Colonic mucosa (tissue), 4 donors: ENCODE results near the gene PTCH1. TPM values are rescaled to one million over a fixed set of nuclear protein-coding genes. Genes with fewer than 3 reads are reported as not detected.

Source experiments
- DNase-seq: peaks from one replicate; pipeline ENCODE4 v3.0.0-alpha.2; 2020
- H3K27ac ChIP-seq: fragments of 200-600 bp; one replicate; pipeline ENCODE4 v1.8.0; 2021
- H3K27me3 ChIP-seq: fragments of 200-600 bp; one replicate; pipeline ENCODE4 v1.8.0; 2021
- H3K36me3 ChIP-seq: fragments of 200-600 bp; one replicate; pipeline ENCODE4 v1.8.0; 2021
- H3K4me1 ChIP-seq: fragments of 200-600 bp; one replicate; pipeline ENCODE4 v1.8.0; 2021; ENCODE audit warnings: mild to moderate bottlenecking
- H3K4me3 ChIP-seq: fragments of 200-600 bp; one replicate; pipeline ENCODE4 v1.8.0; 2021
- H3K9ac ChIP-seq, 2 donors: one replicate each; pipeline ENCODE4 v1.7.0; 2013; ENCODE audit warnings: control low read depth in 2 of 2, low read depth in 2 of 2, low read length in 2 of 2
- H3K9me3 ChIP-seq: fragments of 200-600 bp; one replicate; pipeline ENCODE4 v1.8.0; 2021
- intact Hi-C: fragments of 100-400 bp; cut with DNase I; formaldehyde crosslinking; loops from one replicate; pipeline ENCODE4 v1.14.1; 2022
- total RNA-seq, 2 donors: library from RNA; stranded (reverse); fragmentation: NEBNext Ultra II Directional in 1 of 2; extraction: Animal tissue kit (Norgen Biotek cat#: 25700) in 1 of 2; gene quantifications; one replicate each; pipeline ENCODE4 v1.2.1, GENCODE V29; 2021
- TF ChIP-seq, protein P1 (sequence below): fragments of 200-600 bp; IDR thresholded peaks from one replicate; pipeline ENCODE4 v1.8.0; 2022; ENCODE audit warnings: antibody characterized with exemption, mild to moderate bottlenecking
- donor health status: healthy.
- donor health status: DM: no; HTN: no; CAD: no.
- donor health status: DM: no; HTN: no; CAD: no.

PTCH1 gene
- total RNA-seq, 2 donors from 2014 or later = 18.7 to 24.6 TPM

DNA sequence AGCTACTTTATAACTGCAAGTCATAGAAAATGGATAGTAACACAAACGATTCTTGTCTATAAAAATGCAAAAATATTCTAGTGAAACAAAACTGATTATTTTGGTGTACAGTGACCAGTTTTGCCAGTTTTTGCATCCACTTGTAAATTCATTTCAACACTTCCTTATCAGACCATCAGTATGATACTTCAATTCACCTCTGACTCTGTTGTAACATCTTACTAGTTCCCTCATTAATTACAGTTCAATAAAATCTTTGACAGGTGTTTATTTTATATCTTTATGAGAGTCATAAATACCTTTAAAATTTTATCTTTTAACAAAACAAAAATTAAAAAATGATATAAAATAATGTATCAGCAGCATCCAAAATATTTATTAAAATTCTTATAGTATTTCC is 13.1 kb upstream of the PTCH1 start:
- Histone ChIP-seq H3K9ac (no peak overlapping the region), H3K27ac (no peak overlapping the region), H3K9me3 (no peaks in the 10 kb centered on the region), H3K27me3 (no peaks in the 10 kb centered on the region), H3K4me3 (no peak overlapping the region), H3K36me3 (no peaks in the 10 kb centered on the region), H3K4me1 (no peaks in the 10 kb centered on the region)
- DNase-seq = no peak
- TF ChIP-seq, protein P1, sequence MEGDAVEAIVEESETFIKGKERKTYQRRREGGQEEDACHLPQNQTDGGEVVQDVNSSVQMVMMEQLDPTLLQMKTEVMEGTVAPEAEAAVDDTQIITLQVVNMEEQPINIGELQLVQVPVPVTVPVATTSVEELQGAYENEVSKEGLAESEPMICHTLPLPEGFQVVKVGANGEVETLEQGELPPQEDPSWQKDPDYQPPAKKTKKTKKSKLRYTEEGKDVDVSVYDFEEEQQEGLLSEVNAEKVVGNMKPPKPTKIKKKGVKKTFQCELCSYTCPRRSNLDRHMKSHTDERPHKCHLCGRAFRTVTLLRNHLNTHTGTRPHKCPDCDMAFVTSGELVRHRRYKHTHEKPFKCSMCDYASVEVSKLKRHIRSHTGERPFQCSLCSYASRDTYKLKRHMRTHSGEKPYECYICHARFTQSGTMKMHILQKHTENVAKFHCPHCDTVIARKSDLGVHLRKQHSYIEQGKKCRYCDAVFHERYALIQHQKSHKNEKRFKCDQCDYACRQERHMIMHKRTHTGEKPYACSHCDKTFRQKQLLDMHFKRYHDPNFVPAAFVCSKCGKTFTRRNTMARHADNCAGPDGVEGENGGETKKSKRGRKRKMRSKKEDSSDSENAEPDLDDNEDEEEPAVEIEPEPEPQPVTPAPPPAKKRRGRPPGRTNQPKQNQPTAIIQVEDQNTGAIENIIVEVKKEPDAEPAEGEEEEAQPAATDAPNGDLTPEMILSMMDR = no peak
- intact Hi-C loops = no loop called here

DNA sequence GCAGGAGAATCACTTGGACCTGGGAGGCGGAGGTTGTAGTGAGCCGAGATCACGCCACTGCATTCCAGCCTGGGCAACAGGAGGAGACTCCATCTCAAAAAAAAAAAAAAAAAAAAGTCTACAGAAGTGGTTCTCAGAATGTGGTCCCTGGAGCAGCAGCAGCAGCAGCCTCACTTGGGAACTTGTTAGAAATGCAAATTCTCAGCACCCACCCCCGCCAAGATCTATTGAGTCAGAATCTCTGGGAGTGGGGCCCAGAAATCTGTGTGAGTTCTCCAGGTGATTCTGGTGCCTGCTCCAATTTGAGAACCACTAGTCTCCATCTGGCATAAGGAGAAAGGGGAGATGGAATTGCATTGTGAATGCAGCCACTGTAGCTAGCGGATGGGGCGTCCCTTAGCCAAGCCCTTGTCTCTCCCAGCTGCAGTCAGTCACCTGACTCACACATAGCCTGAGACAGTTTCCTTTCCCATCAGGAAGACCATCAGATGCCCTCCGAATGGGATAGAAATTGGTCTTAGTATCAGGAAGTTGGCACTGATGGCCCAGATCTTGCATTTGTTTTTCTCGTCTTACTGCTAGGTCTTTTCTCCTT is 12.2 kb upstream of the PTCH1 start:
- H3K36me3 ChIP-seq = no peaks in the 10 kb centered on the region
- no peaks in the 10 kb centered on the region for H3K27me3 ChIP-seq
- TF ChIP-seq, protein P1 = no peak
- intact Hi-C loops = no loop called here
- no peak overlapping the region for H3K9ac ChIP-seq
- no peaks in the 10 kb centered on the region for H3K9me3 ChIP-seq
- H3K27ac ChIP-seq = no peak overlapping the region
- DNase-seq = no peak
- H3K4me3 ChIP-seq = no peak overlapping the region
- no peaks in the 10 kb centered on the region for H3K4me1 ChIP-seq

DNA sequence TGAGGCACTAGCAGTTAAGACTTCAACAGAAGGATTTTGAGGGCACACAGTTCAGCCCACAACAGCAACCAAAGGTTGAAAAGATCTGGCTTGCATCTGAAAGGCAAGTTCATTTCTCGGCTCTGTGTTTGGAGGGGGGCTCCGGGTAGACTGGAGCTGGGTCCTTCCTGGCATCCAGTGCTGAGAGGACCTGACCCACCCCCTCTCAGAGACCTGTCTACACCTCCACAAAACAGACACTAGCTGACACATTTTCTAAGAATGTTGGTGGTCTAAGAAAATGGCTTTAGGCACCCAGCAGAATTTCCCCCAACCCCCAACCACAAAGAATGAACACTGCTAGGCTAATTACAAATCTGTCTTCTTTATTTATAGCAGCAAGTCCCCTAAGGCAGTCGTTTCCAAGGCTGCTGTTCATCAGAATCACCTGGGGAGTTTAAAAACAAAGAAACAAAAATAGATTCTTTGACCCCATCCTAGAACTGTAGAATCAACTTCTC is 6.2 kb upstream of the PTCH1 start:
- no peak overlapping the region for H3K9ac ChIP-seq
- H3K4me1 ChIP-seq = no peaks in the 10 kb centered on the region
- no peak overlapping the region for H3K27ac ChIP-seq
- no peak overlapping the region for H3K4me3 ChIP-seq
- no peaks in the 10 kb centered on the region for H3K36me3 ChIP-seq
- no peaks in the 10 kb centered on the region for H3K27me3 ChIP-seq
- H3K9me3 ChIP-seq = no peaks in the 10 kb centered on the region
- TF ChIP-seq, protein P1 = no peak
- no peak for DNase-seq
- intact Hi-C loops = no loop called here

DNA sequence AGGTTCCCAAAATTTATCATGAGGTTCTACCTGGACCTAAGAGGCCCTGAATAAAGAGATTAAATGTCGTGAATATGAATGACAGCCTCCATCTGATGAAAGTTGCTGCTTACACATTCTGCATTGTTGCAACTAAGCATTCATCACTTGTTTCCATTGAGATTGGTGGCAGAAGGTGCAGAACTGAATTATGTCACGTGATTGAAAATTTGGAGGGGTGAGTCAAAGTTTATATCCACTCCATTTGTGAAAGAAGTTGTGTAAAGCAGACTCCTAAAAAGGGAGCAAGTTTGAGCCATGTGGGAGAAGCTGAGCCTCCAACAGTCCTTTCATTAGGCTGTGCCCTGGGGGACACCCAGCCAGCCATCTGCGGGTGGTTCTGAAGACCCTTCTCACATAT is 4.9 kb upstream of the PTCH1 start:
- Histone ChIP-seq H3K4me3 (no peak overlapping the region), H3K27ac (no peak overlapping the region), H3K4me1 (no peaks in the 10 kb centered on the region), H3K27me3 (no peaks in the 10 kb centered on the region), H3K9me3 (no peaks in the 10 kb centered on the region), H3K9ac (no peak overlapping the region), H3K36me3 (no peaks in the 10 kb centered on the region)
- TF ChIP-seq, protein P1 = no peak
- intact Hi-C loops = no loop called here
- no peak for DNase-seq

DNA sequence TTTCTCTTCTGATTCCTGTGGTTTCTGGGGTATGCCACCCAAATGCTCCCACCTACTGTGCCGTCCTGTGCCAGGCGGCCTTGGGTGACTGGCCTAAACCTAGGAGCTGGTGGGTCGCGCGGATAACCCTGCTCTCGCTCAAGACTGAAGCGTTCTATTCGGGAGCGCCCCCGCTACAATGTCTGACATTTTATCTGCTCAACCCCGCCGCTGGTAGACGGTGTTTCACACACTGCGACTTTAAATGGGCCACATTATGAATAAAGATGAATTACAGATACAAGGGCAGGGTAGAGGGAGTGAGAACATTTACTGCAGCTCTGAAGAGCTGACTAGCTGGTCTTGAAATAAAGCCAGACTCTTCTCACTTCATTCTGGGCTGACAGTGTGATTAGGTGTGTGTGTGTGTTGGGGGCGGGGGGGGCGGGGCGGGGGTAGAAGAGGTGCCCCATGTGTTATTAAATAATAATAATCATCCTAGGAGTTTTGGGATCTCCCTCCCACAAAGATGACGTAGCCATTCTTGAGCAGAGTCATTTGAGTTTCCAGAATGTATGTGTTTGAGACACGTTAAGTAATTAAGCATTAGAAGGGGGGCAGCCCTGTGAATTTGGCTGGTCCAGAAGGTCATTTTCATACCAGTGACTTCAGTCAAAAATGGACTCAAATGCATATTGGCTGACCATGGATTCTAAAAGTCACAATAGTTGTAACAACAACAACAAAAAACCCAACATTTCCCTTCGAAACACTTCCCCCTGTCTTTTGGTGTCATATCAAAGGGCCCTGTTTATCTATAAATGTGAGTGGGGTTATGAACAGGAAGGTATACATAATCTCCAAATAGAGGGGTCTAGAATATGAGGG is 1.0 kb upstream of the PTCH1 start:
- TF ChIP-seq, protein P1 = no peak
- H3K9ac ChIP-seq = peak overlapping the region in 1 of 2 donors; percentile 75
- no peaks in the 10 kb centered on the region for H3K9me3 ChIP-seq
- intact Hi-C loops = loop anchor here (10.0 kb wide), 2 partner anchors 357 to 697 kb away; partner anchors contain the start of gene ERCC6L2
- no peak overlapping the region for H3K27ac ChIP-seq
- peaks cover 4% of the 10 kb centered on the region for H3K4me1 ChIP-seq
- no peaks in the 10 kb centered on the region for H3K36me3 ChIP-seq
- H3K4me3 ChIP-seq = peak overlapping the region; percentile 49
- DNase-seq = no peak
- peaks cover 7% of the 10 kb centered on the region for H3K27me3 ChIP-seq
